ENCODE measurements around the gene NUSAP1.
"Not testable (repeated sequence)": the region's sequence is repeated elsewhere in the genome, so short reads cannot be mapped to it uniquely, and the experiment has no call there.

The NUSAP1 gene

GRCh38 chr15:41407341-41407740 is 74.7 kb downstream of the NUSAP1 start:
- intact Hi-C loops (cut with DNase I) = no loop called here
- DNase-seq = peak in 1 of 10 donors; percentile 1

GRCh38 chr15:41408234-41408641 is 75.6 kb downstream of the NUSAP1 start:
- intact Hi-C loops (cut with DNase I) = no loop called here

GRCh38 chr15:41411031-41411430 is 78.3 kb downstream of the NUSAP1 start:
- DNase-seq = no peak
- intact Hi-C loops (cut with DNase I) = no loop called here

More at GRCh38 chr15:41408234-41408641, 75.6 kb downstream of the NUSAP1 start:
- peak in 1 of 10 donors; percentile 51 for DNase-seq

- DNase-seq = no peak
- intact Hi-C loops (cut with DNase I) = no loop called here
Measured at GRCh38 chr15:41411441-41411840, 78.8 kb downstream of the NUSAP1 start.

- intact Hi-C loops (cut with DNase I) = loop anchor here (2.0 kb wide), 1 partner anchor 13 kb away; the partner anchor contains the start of gene NDUFAF1
- peak in 1 of 10 donors; percentile 42 for DNase-seq
Measured at GRCh38 chr15:41416128-41416741, 83.6 kb downstream of the NUSAP1 start.

DNA sequence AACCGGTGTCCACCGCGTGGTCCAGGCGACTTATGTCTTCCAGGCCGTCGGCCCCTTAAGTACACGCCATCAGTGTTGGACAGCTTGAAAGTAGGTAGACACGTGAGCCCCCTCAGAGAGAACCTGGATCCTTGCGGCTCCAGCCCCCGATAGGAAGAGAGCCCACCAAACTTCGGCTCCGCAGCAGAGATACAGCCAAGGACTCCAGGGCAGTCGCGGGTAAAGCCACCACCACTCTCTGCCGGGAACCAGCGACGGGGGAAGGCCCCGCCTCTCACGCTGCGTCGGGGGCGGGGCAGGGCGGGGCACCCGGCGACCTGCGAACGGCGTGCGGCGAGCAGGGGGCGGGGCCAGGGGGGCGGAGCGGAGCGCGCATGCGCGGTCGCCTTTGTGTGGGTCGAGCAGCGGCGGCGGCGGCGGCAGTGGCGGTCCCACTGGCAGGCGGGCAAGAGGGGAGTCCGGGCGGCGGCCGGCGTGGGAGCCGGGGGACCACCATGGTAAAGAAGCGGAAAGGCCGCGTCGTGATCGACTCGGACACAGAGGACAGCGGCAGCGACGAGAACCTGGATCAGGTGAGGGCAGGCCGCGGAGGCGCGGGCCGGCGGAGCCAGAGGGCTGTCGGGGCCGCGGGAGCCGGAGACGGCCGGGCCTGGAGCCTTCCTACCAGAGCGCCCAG is 84.2 kb downstream of the NUSAP1 start, which contains the start of gene RTF1:
Gene RTF1 (plus strand): TSS at position 354 of the 676 bp plus-strand sequence. CDS start 21 bp downstream, at position 375.
- peak; percentile 90 to 99 (median 94) for DNase-seq
- intact Hi-C loops (cut with DNase I) = loop anchor here (2.0 kb wide), 1 partner anchor 14 kb away; the partner anchor contains the start of gene NDUFAF1

DNA sequence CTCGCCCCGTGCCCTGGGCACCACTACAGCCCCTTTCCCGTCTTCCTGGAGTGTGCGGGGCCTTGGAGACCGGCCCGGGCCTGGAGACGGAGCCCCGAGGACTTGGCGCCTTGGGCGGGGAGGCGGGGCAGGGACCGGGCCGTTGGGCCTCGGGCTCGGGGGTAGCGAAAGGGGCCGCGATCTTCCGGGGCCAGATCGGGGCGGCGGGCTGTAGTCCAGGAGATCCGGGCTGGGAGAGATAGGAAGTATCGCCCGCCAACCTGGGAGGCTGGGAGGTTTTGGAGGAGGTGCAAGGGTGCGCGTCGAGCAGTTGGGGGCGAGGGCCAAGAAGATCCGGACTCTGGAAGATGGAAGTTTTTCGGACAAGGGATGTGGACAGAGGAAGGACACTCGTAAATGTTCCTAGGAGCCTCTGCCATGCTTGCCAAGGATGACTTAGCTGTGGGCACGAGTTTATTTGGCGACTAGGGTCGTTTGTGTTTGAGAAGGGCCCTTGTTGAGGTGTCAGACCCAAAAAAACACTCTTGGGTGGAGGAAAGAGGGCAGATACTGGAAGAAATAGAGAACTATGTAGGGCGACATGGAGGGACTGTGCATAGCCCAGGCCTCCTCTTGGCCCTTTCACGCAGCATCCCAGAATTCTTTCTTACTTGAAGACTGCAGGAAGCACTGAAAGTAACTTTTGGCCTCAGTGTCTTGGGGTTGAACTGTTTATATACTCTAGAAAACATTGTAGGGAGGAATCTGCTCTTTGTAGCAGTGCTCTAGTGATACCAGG is 84.9 kb downstream of the NUSAP1 start:
- intact Hi-C loops (cut with DNase I) = loop anchor here (2.0 kb wide), 1 partner anchor 15 kb away; the partner anchor contains the start of gene NDUFAF1
- DNase-seq = peak in 4 of 10 donors; percentile 3 to 87 (median 33)

DNA sequence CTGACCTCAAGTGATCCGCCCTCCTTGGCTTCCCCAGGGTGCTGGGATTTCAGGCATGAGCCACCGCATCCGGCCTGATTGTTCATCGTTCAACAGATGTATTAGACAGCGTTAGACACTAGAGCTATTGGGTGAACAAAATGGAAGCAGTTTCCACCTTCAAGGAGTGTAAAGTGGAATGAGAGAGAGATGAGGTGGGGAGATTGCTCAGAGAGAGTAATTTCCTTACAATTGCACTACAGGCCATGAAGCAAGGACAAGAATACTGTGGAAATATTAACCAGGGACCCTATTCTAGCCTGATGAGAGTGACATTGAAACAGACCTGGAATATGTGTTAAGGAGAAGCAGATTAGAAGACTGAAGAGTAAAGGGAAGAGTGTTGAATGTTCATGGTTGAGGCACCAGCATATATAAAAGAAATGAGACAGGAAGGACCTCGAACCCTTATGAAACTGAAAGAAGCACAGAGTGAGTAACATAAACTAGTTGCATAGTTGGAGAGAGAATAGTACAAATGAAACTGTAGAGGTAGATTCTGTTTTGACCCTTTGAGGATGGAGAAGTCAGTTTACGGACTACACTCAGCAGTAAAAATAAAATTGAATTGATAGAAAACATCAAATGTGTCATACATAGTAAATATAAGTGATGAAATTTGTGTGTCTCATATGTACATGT is 91.4 kb downstream of the NUSAP1 start:
- peak in 1 of 10 donors; percentile 37 for DNase-seq
- intact Hi-C loops (cut with DNase I) = no loop called here

DNA sequence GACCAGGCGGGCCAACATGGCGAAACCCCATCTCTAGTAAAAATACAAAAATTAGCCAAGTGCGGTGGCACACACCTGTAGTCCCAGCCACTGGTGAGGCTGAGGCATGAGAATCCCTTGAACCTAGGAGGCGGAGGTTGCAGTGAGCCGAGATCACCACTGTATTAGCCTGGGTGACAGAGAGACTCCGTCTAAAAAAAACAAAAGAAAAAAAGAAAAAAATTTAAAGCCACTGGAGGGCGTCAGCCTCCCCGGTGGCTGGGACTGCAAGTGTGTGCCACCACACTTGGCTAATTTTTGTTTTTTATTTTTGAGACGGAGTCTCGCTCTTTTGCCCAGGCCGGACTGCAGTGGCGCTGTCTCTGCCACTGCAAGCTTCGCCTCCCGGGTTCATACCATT is 92.1 kb downstream of the NUSAP1 start:
- peak in 1 of 10 donors; percentile 7 for DNase-seq
- intact Hi-C loops (cut with DNase I) = no loop called here

DNA sequence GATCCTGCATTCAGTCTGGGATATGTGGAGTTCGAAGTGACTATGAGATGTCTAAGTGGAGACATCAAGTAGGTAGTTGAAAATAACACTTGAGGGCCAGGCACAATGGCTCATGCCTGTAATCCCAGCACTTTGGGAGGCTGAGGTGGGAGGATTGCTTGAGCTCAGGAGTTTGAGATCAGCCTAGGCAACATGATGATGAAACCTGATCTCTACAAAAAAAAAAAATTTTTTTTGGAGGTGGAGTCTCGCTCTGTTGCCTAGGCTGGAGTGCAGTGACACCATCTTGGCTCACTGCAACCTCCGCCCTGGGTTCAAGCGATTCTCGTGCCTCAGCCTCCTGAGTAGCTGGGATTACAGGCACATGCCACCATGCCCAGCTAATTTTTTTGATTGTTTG is 93.2 kb downstream of the NUSAP1 start:
- DNase-seq = peak in 1 of 10 donors; percentile 31
- intact Hi-C loops (cut with DNase I) = not testable (repeated sequence)

DNA sequence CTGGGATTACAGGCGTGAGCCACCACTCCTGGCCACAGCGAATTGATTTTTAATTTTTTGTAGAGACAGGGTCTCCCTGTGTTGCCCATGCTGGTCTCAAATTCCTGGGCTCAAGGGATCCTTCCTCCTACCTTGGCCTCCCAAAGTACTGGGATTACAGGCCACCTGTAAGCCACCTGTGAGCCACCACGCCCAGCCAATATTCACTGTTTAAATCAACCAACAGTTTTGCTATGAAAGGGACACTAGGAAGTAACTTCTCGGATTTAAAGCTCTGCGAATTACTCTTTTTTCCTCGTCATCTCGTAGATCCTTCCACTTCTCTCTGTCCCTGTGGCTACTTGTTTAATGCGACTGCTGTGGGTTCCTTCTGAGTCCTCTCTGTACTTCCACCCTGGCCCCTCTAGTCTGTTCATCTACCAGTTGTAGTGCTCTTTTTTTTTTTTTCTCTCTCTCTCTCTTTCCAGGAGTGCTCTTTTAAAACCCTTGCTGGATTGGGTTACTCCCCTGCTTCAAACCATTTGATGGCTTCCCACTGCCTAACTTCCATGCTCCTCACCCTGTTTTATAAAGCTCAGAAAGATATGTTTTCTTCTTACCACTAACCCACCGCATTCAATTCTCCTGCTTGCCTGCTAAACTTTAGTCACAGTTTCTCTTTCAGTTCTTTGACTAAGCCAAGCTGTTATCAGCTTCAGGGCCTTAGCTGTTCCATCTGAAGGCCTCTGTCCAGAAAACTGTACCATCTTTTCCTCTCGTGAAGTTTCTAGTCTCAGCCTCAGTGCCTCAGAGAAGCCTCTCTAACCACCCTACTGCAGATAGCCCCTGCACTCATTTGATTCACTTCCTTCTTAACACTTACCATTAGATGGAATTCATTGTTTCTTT is 96.6 kb downstream of the NUSAP1 start:
- DNase-seq = peak in 1 of 10 donors; percentile 10
- intact Hi-C loops (cut with DNase I) = no loop called here
